HG02763 (cell line): ENCODE data around the gene KCNMB1.
"Not testable (repeated sequence)": the region's sequence is repeated elsewhere in the genome, so short reads cannot be mapped to it uniquely, and the experiment has no call there.

Source experiments
- ATAC-seq: cut with Tn5 transposase; IDR thresholded peaks from one replicate; pipeline ENCODE4 v1.9.1; 2021; ENCODE audit warnings: mild to moderate bottlenecking, moderate library complexity; ENCODE audit not compliant: unreplicated experiment

Gene KCNMB1

DNA sequence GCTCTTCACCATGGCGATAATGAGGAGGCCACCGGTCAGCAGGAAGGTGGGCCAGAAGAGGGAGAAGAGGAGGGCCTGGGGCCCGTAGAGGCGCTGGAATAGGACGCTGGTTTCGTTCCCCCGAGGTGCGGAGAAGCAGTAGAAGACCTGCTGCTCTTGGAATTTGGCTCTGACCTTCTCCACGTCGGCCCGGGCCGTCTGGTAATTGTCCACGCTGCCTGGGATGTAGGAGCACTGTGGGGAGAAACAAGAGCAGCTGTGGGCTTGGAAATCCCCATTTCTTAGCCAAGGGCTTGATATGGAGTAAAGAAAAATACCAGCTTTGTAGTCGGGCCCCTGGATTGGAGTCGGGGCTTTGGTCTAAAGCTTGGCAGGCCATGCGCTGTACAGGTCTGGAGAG, 10.4 kb downstream of the KCNMB1 start:
- ATAC-seq = no peak

- no peak for ATAC-seq
These were observed 12.1 kb downstream of the KCNMB1 start for GRCh38 chr5:170377027-170377426.

GRCh38 chr5:170376526-170376925, 12.6 kb downstream of the KCNMB1 start:
- not testable (repeated sequence) for ATAC-seq

- no peak for ATAC-seq
These were observed 13.9 kb downstream of the KCNMB1 start for GRCh38 chr5:170375283-170375682.

GRCh38 chr5:170372971-170373370, 16.2 kb downstream of the KCNMB1 start:
- ATAC-seq = no peak

DNA sequence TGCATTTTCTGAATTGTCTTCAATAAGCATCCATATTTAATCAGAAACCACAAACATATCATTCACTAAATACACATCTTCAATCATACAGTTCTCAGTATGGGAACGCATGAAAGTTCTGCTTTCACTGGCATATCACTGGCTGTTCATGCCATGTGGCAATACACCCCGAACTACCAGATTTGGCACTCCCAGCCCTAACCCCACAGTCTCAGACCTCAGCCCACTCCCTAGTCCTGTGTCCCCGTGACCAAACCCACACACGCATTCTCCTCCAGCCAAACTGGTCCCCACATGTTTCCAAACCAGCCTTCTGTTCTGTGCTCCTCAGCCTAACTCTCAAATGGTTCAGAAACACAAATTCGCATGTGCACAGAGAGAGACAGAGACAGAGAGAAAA, 20.6 kb downstream of the KCNMB1 start:
- no peak for ATAC-seq

DNA sequence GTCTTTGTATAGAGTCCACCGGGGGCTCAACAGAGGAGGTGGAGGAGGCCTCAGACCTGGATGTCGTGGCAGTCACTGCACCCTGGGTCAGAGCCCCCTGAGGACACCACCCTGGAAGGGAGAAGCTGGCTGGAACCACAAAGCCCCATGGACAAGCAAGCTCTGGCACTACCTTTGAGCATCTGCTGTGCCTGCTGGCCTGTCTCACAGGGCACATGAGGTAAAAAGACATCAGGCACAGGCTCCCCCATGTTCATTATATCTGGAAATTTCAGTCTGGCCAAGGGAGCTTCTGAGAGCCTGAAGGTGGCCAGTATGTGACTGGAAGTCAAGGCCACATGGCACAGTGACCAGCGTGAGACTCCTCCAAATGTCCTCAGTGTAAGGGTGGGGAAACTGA, 22.9 kb downstream of the KCNMB1 start:
- no peak for ATAC-seq

DNA sequence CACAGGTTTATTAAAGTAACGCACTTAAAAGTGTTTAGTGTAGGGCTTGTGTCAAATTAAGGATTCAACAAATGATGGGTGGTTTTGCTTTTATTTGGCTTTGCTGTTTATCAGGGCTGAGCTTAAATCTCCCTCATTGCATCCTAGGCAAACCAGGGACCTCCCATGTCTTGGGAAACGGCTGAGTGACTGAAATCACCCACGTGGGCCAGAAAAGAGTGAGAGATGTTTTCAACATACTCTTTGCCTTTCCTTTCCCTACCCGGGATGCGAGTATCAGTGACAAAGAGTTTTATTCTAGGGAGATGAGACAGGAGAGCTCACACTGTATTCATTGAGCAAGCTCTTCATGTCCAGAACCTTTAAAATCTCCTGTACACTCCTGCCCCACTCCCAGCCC, 23.3 kb downstream of the KCNMB1 start:
- ATAC-seq = no peak

DNA sequence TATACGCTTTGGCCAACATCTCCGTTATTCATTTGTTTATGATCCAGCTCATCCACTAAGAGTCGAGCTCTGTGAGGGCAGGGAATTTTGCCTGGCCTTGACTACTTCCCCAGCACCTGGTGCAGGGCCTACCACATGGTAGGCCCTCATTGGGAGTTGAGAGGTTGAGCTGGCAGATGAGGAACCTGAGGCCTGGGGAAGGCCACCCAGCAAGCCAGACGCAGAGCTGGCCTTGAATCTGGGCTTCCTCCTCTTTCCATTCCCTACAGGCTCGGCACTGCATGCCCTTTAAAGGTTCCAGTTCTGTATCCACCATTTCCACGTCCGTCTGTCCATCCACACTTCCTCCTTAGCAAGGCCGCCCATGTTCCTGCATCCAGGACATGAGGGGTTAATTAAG, 24.2 kb downstream of the KCNMB1 start:
- no peak for ATAC-seq

- no peak for ATAC-seq
These were observed 25.5 kb downstream of the KCNMB1 start for GRCh38 chr5:170363671-170364070.

DNA sequence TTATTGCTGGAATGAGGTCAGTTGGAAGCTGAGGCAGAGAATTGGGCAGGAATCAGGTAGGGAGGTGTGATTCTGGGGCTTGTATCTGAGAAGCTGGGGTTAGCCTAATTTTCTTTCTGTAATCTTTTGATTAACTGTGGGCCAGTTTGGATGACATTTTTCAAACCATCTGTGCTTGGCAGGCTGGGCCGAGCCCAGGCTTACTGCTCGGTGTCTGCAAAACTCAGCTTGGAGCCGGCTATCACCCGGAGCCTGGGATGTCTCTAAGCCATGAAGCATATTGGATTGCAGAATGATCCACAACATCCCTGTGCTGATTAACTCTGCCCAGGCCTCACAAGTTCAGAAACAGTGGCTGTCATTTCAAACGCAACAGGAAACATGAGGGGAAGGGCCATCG, 26.5 kb downstream of the KCNMB1 start:
- no peak for ATAC-seq

DNA sequence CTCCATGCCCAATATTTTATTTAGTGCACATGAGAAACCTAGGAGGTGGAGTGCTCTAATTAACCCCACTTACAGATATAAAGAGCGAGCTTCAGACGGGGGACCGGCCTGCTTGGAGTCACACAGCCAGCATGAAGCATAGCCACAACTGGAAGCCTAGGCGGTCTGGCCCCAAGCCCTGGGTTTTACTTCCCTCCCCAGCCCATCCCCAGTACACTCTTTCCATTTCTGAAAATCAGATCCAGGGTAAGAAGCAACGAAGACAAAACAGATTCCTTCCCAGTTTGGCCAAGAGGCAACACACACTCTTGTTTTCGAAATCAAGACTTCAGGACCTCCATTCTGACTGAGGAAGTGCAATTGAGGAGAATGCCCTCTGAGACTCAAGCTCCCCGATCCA, 27.1 kb downstream of the KCNMB1 start:
- ATAC-seq = no peak

- ATAC-seq = no peak
These were observed 27.6 kb downstream of the KCNMB1 start for GRCh38 chr5:170361616-170362015.

- no peak for ATAC-seq
These were observed 28.1 kb downstream of the KCNMB1 start for GRCh38 chr5:170361116-170361515.

DNA sequence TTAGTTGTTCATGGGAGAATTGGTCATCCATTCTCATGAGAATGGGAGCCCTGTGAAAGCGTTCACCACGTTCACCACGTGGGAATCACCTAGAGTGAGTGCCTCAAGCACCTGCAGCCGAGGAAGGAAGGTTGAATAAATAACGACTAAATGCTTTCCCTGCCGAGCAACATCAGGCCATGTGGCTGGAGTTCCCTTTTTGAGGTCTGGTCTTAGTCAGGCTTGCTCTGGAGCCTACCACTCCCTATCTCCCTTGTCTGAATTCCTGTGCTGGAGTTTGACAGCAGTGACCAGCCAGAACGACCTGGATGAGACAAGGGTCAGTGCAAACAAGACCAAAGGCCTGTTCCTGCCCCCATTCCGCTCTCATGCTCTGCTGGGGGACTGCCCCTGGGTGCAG, 28.5 kb downstream of the KCNMB1 start:
- no peak for ATAC-seq

DNA sequence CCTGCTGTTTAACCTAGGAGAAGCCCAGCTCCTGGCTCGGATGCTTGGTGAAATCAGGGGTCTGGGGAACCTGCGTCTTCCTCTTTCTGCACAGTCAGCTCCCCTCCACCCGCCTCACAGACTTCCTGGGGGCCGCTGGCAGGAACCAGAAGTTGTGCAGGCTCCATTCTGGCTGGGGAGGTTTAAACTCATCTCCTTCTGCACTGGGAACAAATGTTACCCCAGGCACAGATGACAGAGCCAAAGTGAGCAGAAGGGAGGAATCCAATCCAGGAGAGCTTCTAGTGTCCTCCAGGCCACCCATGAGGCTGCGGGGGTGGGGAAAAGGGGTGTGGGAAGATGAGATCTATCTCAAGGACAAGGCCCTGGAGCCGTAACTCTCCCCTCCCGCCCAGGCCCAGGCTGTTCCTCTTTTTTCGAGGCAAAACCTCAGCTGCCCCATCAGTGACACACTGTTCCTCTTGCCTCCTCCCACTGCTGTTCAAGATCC, 31.2 kb downstream of the KCNMB1 start:
- ATAC-seq = no peak

- no peak for ATAC-seq
These were observed 33.5 kb downstream of the KCNMB1 start for GRCh38 chr5:170355601-170356098.

- ATAC-seq = no peak
These were observed 35.2 kb downstream of the KCNMB1 start for GRCh38 chr5:170353961-170354360.

- no peak for ATAC-seq
These were observed 36.0 kb downstream of the KCNMB1 start for GRCh38 chr5:170353011-170353761.

GRCh38 chr5:170348137-170348633, 41.0 kb downstream of the KCNMB1 start:
- ATAC-seq = no peak

- no peak for ATAC-seq
These were observed 42.1 kb downstream of the KCNMB1 start for GRCh38 chr5:170347022-170347567.

- ATAC-seq = no peak
These were observed 43.2 kb downstream of the KCNMB1 start for GRCh38 chr5:170345971-170346370.
